DOHH2 (cell line): ENCODE measurements around the gene IMMP2L.

Experiments used
- EZH2phosphoT487 ChIP-seq: fragments of 200-600 bp; sonication (generic); IDR thresholded peaks from 2 replicates; pipeline ENCODE4 v1.6.1; 2017; ENCODE audit warnings: borderline replicate concordance, mild to moderate bottlenecking, antibody characterized with exemption, low read length, moderate library complexity, mixed read lengths
- TF ChIP-seq, protein P1 (sequence below): fragments of 200-600 bp; sonication (generic); IDR thresholded peaks from one replicate; pipeline ENCODE4 v1.5.1; 2014; ENCODE audit warnings: antibody characterized with exemption, mild to moderate bottlenecking, low read depth, low read length; ENCODE audit not compliant: poor library complexity, severe bottlenecking

DNA sequence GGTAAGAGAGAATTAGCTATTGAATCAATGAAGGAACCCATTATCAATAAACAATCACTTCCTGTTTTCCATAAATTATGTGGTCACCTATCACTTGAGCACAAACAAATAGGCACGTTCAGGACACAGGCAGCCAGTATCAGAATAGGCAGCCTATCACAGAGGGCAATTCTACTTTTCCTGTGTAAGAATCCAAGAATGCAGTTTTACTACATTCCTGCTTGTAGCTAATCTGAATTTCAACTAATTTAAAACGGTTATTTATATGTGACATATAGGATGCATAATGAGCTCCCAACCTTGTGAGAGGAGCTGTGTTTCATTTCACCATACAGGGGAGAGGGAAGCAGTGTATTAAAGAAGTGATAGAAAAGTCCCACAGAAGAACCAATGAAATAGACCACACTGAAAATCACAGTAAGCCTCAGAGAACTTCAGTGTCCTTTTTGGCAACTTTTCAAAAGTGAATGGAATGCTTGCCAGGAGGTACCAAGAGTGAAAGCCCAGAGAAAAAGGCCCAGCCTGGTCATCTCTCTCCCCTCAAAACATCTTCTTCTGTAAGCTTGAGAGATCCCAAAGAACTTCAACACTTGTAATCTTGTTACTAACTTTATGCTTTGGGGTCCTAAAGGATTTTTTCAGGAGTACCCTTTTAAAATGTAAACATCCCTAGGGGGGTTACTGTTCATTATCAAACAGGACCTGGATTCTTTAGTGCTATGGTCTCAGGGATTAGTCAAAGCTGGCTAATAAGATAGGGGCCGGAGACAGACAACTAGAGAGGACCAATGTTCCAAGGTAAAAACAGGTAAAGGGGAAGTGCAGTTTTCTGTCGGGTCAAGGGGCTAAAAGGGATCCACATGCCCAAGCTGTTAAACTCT lies 1.3 kb downstream of the IMMP2L start:
- TF ChIP-seq, protein P1, sequence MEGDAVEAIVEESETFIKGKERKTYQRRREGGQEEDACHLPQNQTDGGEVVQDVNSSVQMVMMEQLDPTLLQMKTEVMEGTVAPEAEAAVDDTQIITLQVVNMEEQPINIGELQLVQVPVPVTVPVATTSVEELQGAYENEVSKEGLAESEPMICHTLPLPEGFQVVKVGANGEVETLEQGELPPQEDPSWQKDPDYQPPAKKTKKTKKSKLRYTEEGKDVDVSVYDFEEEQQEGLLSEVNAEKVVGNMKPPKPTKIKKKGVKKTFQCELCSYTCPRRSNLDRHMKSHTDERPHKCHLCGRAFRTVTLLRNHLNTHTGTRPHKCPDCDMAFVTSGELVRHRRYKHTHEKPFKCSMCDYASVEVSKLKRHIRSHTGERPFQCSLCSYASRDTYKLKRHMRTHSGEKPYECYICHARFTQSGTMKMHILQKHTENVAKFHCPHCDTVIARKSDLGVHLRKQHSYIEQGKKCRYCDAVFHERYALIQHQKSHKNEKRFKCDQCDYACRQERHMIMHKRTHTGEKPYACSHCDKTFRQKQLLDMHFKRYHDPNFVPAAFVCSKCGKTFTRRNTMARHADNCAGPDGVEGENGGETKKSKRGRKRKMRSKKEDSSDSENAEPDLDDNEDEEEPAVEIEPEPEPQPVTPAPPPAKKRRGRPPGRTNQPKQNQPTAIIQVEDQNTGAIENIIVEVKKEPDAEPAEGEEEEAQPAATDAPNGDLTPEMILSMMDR = no peak
- no peak for TF ChIP-seq EZH2phosphoT487
